KMS-11 (cell line): Measurements from ENCODE around the gene CTSZ.

Source experiments
- H2AFZ ChIP-seq: fragments of 200-600 bp; sonication (generic); 2 replicates; pipeline ENCODE4 v1.6.1; 2016; ENCODE audit warnings: antibody characterized with exemption, mixed run types, low read depth
- H3K27ac ChIP-seq: fragments of 200-600 bp; sonication (generic); 2 replicates; pipeline ENCODE4 v1.6.1; 2016; ENCODE audit warnings: mild to moderate bottlenecking, mixed run types
- H3K27me3 ChIP-seq: fragments of 200-600 bp; sonication (generic); 2 replicates; pipeline ENCODE4 v1.6.1; 2017; ENCODE audit warnings: mild to moderate bottlenecking, low read depth, mixed run types, moderate library complexity; ENCODE audit not compliant: insufficient read depth
- H3K36me3 ChIP-seq: fragments of 200-600 bp; sonication (generic); 2 replicates; pipeline ENCODE4 v1.6.1; 2017; ENCODE audit warnings: mild to moderate bottlenecking, mixed run types; ENCODE audit not compliant: insufficient read depth
- H3K4me1 ChIP-seq: fragments of 200-600 bp; sonication (generic); 2 replicates; pipeline ENCODE4 v1.6.1; 2016; ENCODE audit warnings: mild to moderate bottlenecking, low read depth, mixed run types; ENCODE audit not compliant: poor library complexity, severe bottlenecking
- H3K4me2 ChIP-seq: fragments of 200-600 bp; sonication (generic); 2 replicates; pipeline ENCODE4 v1.7.0; 2016; ENCODE audit warnings: mild to moderate bottlenecking, mixed run types
- H3K4me3 ChIP-seq: fragments of 200-600 bp; sonication (generic); IDR thresholded peaks from 2 replicates; pipeline ENCODE4 v1.6.1; 2017; ENCODE audit warnings: low read depth, low read length, mixed read lengths; ENCODE audit not compliant: insufficient read depth
- H3K79me2 ChIP-seq: fragments of 200-600 bp; sonication (generic); 2 replicates; pipeline ENCODE4 v1.6.1; 2016; ENCODE audit warnings: low read depth, mixed run types; ENCODE audit not compliant: insufficient read depth
- H3K9ac ChIP-seq: fragments of 200-600 bp; sonication (generic); 2 replicates; pipeline ENCODE4 v1.6.1; 2016; ENCODE audit warnings: mild to moderate bottlenecking, mixed run types
- H4K20me1 ChIP-seq: fragments of 200-600 bp; sonication (generic); 2 replicates; pipeline ENCODE4 v1.6.1; 2016; ENCODE audit warnings: mild to moderate bottlenecking, mixed run types; ENCODE audit not compliant: insufficient read depth
- CTCF ChIP-seq: fragments of 200-600 bp; sonication (generic); conservative IDR thresholded peaks from 2 replicates; pipeline ENCODE4 v1.6.1; 2017; ENCODE audit warnings: low read depth, mild to moderate bottlenecking, antibody characterized with exemption, low read length, moderate library complexity, mixed read lengths

The CTSZ gene

DNA sequence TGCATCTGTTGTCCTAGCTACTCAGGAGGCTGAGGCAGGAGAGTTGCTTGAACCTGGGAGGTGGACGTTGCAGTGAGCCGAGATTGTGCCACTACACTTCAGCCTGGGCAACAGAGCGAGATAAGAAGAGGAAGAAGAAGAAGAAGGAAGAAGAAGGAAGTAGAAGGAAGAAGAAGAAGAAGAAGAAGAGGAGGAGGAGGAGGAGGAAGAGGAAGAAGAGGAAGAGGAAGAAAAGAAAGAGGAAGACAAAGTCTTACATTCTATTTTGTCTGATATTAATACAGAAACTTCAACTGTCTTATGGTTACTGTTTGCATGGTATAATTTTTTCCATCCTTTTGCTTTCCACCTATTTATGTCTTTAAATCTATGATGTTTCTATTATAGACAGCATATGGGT lies 33.2 kb downstream of the CTSZ start:
- no peak overlapping the region for H3K27ac ChIP-seq
- H3K4me2 ChIP-seq: no peak overlapping the region
- H3K36me3 ChIP-seq: no peaks in the 10 kb centered on the region
- no peak overlapping the region for H3K9ac ChIP-seq
- no peaks in the 10 kb centered on the region for H3K4me1 ChIP-seq
- no peaks in the 10 kb centered on the region for H3K27me3 ChIP-seq
- H2AFZ ChIP-seq: no peak overlapping the region
- no peaks in the 10 kb centered on the region for H4K20me1 ChIP-seq
- TF ChIP-seq CTCF: no peak
- no peak overlapping the region for H3K4me3 ChIP-seq
- no peaks in the 10 kb centered on the region for H3K79me2 ChIP-seq

DNA sequence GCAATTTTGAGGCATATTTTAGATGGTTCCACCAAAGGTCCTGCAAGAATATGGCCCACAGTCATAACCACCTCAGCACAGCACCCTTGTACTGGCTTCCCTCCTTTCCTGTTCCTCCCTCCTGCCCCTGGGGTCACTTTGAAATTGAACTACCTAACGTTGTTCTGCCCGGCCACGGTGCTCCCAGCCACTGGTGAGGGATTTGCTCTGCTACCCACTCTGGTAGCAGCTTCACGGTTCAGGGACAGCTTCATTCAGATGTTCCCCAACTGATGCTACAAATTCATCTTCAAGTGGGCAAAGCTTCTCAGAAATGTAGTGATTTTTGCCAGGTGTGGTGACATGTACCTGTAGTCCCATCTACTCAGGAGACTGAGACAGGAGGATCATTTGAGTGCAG lies 33.9 kb downstream of the CTSZ start:
- H3K4me1 ChIP-seq: no peaks in the 10 kb centered on the region
- H3K27me3 ChIP-seq: no peaks in the 10 kb centered on the region
- H3K27ac ChIP-seq: no peak overlapping the region
- H3K4me2 ChIP-seq: no peak overlapping the region
- H2AFZ ChIP-seq: no peak overlapping the region
- no peak for TF ChIP-seq CTCF
- no peaks in the 10 kb centered on the region for H4K20me1 ChIP-seq
- no peaks in the 10 kb centered on the region for H3K79me2 ChIP-seq
- H3K9ac ChIP-seq: no peak overlapping the region
- H3K4me3 ChIP-seq: no peak overlapping the region
- H3K36me3 ChIP-seq: no peaks in the 10 kb centered on the region

DNA sequence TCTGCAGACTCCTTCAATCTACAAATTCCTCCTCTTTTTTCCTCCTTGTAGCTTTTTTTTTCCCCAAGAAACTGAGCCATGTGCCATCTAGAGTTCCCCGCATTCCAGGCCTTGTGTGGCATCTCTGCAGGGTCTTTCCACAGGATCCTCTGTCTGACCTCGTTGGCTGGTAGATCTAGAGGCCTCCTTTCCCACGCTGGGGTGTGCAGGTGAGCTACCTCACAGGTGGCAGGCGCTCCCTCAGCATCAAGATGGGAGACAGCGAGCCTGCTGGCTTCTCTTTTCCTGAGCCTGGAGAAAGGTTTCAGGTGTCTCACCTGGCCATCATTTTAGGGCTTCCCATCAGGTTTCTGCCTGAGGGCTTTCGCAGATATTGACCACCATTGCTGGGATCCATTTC lies 35.6 kb downstream of the CTSZ start:
- H3K4me2 ChIP-seq: no peak overlapping the region
- no peaks in the 10 kb centered on the region for H4K20me1 ChIP-seq
- no peak overlapping the region for H3K27ac ChIP-seq
- no peak overlapping the region for H2AFZ ChIP-seq
- no peak overlapping the region for H3K4me3 ChIP-seq
- H3K79me2 ChIP-seq: no peaks in the 10 kb centered on the region
- no peak for TF ChIP-seq CTCF
- H3K4me1 ChIP-seq: no peaks in the 10 kb centered on the region
- no peak overlapping the region for H3K9ac ChIP-seq
- H3K36me3 ChIP-seq: no peaks in the 10 kb centered on the region
- H3K27me3 ChIP-seq: no peaks in the 10 kb centered on the region

DNA sequence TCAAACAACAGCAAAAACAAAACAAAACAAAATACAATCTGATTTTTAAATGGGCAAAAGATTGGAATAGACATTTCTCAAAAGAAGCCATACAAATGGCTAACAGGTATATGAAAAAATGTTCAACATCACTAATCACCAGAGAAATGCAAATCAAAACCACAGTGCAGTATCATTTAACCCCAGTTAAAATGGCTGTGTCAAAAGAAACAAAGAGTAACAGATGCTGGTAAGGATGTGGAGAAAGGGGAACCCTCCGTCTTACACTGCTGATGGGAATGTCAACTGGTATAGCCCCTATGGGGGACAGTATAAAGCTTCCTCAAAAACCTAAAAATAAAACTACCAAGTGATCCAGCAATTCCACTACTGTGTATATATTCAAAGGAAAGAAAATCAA lies 36.9 kb downstream of the CTSZ start:
- no peaks in the 10 kb centered on the region for H3K4me1 ChIP-seq
- H3K36me3 ChIP-seq: no peaks in the 10 kb centered on the region
- H3K27me3 ChIP-seq: no peaks in the 10 kb centered on the region
- no peak overlapping the region for H3K27ac ChIP-seq
- no peak overlapping the region for H3K4me2 ChIP-seq
- no peak overlapping the region for H3K4me3 ChIP-seq
- H3K9ac ChIP-seq: no peak overlapping the region
- TF ChIP-seq CTCF: no peak
- H3K79me2 ChIP-seq: no peaks in the 10 kb centered on the region
- H4K20me1 ChIP-seq: no peaks in the 10 kb centered on the region
- H2AFZ ChIP-seq: no peak overlapping the region

DNA sequence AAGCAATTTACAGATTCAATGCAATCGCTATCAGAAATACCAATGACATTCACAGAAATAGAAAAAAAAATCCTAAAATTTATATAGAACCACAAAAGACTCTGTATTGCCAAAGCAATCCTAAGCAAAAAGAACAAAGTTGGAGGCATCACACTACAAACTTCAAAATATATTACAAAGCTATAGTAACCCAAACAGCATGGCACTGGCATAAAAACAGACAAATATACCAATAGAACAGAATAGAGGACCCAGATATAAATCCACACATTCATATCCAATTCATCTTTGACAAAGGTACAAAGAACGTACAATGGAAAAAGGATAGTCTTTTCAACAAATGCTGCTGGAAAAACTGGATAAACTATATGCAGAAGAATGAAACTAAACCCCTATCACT lies 37.6 kb downstream of the CTSZ start:
- H3K27me3 ChIP-seq: no peaks in the 10 kb centered on the region
- no peak overlapping the region for H2AFZ ChIP-seq
- no peaks in the 10 kb centered on the region for H3K79me2 ChIP-seq
- no peak overlapping the region for H3K9ac ChIP-seq
- H3K27ac ChIP-seq: no peak overlapping the region
- no peak overlapping the region for H3K4me3 ChIP-seq
- no peak for TF ChIP-seq CTCF
- H4K20me1 ChIP-seq: no peaks in the 10 kb centered on the region
- no peaks in the 10 kb centered on the region for H3K36me3 ChIP-seq
- H3K4me1 ChIP-seq: no peaks in the 10 kb centered on the region
- H3K4me2 ChIP-seq: no peak overlapping the region
